HG03060 (cell line): Measurements from ENCODE around the gene TTC39C.
"Not testable (repeated sequence)": the region's sequence is repeated elsewhere in the genome, so short reads cannot be mapped to it uniquely, and the experiment has no call there.

ENCODE experiments used
- ATAC-seq: cut with Tn5 transposase; IDR thresholded peaks from one replicate; pipeline ENCODE4 v1.9.1; 2021; ENCODE audit warnings: low read depth, moderate number of reproducible peaks; ENCODE audit not compliant: unreplicated experiment

TTC39C gene

DNA sequence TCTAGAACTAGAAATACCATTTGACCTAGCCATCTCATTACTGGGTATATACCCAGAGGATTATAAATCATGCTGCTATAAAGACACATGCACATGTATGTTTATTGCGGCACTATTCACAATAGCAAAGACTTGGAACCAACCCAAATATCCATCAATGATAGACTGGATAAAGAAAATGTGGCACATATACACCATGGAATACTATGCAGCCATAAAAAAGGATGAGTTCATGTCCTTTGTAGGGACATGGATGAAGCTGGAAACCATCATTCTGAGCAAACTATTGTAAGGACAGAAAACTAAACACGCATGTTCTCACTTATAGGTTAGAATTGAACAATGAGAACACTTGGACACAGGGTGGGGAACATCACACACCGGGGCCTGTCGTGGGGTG lies 60.2 kb downstream of the TTC39C start:
- not testable (repeated sequence) for ATAC-seq

DNA sequence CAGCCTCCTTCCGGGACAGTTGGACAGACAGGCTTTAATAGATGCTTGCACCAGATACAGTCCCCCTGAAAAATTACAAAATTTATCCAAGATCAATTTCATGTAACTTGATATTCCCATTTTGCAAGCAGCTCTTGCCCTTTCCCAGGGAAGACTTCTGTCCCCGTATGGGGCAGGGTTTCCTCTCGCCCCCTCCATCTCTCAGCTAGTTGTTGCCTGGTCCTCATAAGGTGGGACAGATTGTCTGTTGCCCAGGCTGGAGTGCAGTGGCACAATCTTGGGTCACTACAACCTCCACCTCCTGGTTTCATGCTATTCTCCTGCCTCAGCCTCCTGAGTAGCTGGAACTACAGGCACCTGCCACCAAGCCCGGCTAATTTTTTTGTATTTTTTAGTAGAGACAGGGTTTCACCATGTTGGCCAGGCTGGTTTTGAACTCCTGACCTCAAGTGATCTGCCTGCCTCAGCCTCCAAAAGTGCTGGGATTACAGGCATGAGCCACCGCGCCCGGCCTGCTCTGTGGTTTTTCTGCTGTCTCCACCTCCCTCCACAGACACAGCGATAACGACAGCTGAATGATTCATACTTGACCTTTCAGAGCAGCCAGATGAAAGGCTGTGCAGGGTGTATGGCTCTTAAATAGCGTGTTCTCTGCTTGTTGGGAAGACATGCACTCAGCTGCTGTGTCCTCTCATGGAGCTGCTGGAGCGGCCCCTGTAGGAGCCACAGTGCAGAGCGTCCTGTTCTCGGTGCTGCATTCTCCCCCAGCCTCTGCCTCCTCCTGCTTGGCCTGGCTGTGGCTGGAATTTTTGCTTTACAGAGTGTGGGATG lies 61.4 kb downstream of the TTC39C start:
- no peak for ATAC-seq

DNA sequence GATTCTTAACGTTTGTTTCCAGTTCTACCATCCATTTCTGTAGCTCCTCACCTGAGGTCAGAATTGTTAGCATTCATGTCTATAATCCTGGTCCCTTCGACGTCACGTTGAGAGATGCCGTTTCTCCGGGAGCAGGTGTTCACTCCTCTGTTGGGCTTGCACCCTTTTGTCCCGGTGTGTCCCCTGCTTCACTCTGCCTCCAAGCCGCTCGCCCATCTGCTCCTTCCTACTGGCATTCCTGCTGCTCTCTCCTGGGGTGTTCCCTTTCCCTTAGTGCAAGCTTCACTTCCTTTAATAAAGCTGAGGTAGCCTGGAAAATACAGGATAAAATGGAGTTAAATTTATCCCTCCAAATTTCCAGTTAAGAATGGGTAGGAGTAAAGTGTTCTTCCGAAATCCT lies 62.4 kb downstream of the TTC39C start:
- no peak for ATAC-seq

DNA sequence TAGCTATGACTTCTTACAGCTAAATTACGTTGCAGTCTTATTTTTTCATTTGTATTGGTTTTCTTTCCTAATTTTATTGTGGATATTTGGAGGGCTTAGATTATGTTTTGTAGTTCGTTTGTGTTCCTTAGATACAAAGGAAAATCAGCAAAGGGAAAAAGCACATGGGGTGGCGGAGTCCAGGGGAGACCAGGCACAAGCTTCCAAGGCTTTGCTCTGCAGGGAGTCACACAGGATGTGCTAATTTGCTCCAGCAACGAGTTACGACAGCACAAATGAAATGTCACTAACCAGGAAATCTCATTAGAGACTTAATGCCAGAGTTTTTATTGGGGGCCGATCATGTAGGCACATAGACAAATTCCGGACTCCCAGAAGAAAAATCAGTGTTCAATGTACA lies 63.8 kb downstream of the TTC39C start:
- no peak for ATAC-seq

DNA sequence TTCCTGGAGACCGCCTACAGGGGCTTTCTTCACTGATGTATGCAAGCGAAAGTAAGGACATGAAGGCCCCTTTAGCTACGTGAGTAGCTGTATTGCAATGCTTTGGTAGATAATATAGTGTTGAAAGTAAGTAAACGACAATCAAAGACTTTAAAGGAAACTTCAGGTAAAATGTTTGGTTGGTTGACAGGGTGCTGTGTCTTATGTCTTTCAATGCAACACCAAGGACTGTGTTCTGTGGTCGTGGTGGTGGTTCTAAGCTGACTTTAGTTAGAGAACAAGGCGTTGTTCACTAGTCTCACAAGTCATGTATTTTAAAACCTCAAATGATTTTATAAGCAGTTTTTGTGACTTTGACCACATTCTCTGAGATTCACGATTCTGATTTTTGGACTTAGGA lies 66.3 kb downstream of the TTC39C start:
- no peak for ATAC-seq

DNA sequence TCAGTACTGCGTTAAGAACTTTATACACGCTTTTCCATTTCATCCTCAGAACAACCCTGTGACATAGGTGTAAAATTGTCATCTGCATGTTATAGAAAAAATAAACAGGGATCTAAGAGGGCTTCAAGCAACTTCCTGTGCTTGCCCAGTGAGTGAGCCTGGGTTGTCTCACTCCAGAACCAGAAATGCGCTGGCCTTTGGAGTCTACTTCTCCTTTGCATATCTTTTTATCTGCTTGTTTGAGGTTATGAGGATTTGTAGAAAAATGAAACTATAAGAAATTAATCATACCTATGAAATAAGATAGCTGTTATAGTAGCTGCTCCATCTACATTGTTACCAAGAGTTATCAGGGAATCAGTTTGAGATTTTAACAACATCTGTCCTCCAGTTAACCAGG lies 69.0 kb downstream of the TTC39C start:
- no peak for ATAC-seq

DNA sequence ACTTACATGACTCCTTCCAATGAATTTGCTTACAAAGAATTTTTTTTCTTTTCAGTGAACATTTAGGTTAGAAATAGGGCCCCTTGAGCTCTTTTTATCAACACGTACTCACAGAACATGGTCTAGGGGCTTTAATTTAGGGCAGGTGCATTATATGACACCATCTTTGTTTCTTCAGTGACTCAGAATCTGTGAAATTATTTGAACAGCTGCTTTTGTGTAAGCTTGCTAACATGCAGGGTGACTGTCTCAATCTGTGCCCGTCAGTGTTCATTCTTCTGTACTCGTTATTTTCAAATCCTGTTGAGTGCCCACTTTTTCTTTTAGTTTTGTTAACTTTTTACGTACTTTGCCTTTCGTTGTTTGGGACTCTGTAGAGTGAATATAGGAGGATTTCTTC lies 71.5 kb downstream of the TTC39C start:
- ATAC-seq: no peak

DNA sequence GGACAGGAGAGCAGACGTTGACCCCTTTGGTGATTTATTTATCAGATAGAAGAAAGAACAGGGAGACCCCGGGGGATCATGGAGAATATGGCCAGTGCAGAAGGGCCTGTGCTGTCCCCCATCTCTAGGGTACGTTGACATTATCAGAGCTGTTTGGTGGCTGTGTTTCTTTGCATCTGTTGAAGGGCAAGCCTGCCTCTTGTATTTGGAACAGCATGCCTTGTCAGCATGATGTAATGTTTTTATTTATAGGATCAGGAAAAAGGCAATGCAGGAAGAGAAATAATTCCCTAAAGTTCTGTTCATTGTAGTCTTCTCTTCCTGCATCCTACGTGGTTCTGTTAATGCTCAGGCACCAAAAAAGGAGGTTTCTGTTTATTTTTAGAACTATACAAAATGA lies 74.5 kb downstream of the TTC39C start:
- no peak for ATAC-seq

DNA sequence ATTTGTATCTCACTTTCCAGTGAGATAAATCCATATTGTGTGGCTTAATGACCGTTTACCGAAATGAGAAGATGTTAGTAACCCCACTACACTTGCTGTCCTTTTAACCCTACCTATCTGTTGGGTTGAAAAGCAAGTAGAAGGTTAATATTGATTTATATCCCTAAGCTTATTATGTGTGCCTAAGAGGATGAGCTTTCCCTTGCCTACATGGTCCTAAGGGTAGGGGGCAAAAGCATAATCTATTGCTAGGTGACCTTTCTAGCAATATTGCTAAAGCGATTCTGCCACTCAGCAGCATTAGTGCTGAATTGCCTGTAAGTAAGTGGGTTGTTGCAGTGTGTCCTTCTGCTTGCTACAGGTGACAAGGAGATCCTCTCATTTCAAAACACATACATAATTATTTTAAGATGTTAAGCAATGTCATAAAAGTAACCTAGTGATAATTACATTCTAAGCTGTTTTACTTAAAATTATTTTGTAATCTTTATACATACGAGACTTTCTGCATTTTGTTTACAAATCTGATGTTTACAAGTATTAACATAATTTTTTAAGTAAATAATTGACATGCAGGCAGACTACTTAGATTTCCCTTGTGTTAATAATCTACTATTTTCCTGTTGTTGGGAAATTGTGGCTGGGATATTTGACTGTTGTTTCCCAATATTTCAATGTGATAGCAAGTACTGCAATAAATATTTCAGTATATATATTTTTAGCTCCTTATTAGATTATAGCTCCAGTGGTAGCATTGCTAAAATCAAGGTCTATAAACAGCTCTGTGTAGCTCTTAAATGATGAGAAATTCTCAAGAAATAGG lies 75.2 kb downstream of the TTC39C start:
- ATAC-seq: no peak

DNA sequence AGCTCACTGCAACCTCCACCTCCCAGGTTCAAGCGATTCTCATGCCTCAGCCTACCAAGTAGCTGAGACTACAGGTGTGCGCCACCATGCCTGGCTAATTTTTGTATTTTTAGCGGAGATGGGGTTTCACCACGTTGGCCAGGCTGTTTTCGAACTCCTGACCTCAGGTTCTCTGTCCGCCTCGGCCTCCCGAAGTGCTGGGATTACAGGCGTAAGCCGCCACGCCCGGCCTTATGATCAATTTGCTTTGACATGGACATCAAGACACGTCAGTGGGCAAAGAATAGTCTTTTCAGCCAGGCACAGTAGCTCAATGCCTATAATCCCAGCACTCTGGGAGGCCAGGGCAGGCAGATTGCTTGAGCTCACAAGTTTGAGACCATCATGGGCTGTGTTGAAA lies 76.3 kb downstream of the TTC39C start:
- ATAC-seq: no peak

DNA sequence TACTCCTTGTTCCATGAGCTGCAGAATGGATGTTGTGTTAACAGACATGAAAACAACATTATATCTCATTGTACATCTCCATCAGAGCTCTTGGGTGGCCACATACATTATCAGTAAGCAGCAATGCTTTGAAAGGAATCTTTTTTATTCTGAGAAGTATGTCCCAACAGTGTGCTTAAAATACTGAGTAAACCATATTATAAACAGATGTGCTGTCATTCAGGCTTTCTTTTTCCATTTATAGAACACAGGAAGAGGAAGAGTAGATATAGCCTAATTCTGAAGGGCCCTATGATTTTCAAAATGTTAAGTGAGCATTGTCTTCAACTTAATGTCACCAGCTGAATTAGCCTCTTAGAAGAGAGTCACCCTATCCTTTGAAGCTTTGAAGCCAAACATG lies 80.0 kb downstream of the TTC39C start:
- no peak for ATAC-seq

DNA sequence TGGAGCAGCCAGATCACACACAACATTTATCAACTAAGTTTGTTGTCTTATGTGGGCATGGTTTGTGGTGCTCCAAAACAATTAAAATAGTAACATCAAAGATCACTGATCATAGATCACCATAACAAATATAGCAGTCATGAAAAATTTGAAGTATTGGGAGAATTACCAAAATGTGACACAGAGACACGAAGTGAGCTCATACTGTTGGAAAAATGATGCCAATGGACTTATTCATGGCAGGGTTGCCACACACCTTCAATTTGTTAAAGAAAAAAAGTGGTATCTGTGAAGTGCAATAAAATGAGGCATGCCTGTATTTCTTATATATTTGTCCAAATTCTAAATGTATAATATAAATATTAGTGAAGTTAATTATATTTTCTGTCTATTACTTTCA lies 81.4 kb downstream of the TTC39C start:
- ATAC-seq: no peak

DNA sequence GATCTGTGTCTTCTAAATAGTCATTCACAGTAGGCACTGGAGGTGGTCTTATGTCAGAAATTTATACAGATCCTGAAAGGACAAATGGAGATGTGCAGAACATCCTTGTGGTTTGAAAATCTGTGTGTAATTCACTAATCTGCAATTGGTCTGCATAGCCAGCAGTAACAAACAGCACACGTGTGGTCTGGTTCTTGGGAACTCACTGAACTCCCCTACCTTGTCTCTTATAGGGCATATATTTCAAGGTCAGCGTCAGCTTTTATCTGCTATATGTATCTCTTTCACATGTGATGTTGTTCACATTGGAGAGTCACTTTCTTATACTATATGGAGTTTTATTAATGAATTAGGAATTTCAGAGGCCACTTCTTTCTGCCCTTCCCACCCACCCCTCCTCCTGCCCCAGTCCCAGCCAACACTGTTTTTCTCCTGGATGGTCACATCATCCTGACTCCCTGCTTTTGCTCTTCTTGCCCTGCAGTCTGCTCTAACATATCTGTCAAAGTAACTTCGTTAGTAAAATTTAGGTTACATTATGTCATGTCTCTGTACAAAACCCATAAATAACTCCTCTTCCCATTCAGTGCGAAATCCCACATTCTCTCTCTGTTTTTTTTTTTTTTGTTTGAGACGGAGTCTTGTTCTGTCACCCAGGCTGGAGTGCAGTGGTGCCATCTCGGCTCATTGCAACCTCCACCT lies 88.9 kb downstream of the TTC39C start:
- no peak for ATAC-seq

DNA sequence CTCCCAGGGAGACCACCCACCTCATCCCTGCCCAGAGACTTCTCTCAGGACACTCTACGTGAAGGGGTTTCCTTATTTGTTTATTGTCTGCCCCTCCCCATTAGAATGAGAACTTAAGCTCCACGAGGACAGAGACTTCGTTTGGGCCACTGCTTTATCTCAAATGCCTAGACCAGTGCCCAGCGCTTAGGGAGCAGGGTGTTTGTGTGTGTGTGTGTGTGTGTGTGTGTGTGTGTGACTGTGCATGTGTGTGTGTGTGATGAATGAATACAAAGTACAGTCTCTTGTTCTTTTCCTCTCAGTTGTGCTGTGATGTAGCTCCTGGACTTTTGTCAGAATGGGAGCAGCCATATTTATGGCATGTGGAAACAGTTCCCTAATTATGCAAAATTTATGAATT lies 89.9 kb downstream of the TTC39C start:
- no peak for ATAC-seq

DNA sequence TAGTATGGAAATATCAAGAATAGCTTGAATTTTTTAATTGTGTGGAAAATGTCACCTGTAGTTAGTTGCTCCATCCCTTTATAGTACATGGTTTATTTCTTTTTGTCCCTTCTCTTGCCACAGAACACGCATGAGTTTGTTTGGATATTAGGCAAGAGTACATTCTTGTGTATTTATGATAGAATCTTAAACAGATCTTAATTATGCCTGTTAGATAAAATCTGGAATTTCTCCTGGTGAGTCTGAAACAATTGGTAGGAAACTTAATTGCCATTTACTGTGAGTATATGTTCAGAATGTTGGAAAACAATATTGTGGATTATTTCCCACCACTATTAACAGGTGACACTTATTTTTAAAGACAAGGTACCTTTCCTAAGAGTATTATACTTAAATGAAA lies 94.1 kb downstream of the TTC39C start:
- no peak for ATAC-seq

DNA sequence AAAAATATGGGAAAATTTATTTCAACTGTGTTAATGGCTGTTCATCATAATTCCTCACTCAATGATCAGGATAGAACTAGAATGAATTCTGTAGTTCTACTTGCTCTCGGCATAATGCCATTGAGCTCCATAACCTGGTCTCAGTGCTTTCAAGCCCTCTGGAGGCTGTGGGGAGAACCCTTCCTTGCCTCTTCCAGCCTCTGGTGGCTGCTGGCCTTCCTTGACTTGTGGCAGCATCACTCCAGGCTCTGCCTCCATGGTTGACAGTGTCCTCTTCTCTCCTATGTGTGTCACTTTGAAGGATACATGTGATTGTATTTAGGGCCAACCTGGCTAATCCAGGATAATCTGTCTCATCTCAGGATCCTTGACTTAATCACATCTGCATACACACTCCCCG lies 97.4 kb downstream of the TTC39C start:
- ATAC-seq: no peak

DNA sequence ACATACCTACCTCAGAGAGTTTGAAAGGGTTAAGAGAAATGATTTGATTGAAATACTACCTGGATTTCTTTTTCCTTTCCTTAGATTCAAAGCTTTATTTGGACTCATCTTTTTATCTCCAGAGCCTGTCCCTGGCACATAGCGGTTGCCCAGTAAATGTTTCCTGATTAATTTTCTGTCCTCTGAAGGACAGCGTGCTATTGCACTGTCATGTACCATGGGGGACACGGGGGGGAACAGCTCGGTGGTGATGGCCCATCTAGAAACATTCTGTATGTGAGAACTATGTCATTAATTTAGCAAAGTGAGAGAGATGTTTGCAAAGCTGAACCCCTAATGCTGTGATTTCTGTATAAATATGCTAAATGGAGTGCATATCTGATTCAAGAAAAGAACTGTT lies 97.9 kb downstream of the TTC39C start:
- no peak for ATAC-seq

DNA sequence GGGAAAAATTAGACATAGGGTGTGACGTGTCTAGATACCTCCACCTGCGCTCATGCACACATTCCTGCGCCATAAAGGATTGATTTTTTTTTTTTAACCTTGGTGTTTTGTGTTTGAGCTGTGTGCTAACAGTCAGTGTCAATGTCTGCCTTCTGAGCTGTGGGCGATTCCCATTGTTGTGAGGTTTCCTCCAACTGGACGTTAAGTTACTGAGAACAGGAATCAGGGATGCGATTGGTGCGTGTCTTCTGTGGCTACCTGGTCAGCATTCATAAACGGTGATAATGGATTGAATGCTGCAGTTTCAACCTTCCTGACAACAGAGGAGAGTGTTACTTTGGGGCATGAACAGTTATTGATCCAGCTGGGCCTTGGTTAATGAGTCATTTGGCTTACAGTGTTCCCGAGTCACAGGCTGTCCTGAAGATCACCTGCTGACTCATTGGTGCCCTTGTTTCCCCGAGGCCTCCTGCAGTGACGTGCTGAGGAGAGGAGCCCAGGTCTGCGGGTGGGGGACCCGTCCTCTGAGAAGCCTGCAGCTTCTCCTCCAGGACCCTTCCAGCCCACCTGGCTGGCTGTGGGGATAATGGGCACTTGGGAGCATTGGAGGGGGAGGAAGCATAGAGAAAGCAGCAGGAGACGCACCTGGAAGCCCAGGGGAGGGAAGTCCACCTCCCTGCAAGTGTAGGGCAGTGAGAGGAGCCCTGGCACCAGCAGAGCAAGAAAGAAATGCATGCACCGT lies 98.5 kb downstream of the TTC39C start:
- ATAC-seq: no peak

DNA sequence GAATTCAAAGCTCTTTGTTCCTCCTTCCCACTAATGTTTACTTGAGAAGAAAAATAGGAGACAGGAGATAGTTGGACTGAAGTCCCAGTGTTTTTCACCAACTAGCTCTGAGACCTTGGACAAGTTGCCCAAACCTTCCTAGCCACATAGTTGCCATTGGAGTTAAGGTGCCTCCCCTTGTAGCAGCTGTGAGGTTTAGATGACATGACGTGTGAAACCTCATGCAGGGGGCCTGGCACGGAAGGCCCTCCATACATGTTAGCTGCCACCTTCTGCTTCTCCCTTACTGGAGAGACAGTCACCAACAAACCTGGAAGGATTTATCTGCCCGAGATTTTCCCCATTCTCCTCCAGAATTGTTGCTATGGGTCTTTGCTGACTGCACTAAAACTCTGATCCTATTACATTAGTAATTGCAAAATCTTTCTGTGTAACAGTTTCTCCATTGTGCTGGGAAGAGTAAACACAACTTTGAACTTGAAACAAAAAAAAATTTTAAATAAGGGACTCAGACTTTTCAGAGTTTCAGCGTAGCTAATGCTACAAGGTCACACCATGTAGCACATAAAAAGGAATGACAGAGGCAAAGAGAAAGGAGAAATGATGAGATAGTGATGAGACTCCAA lies 100.5 kb downstream of the TTC39C start:
- ATAC-seq: no peak

DNA sequence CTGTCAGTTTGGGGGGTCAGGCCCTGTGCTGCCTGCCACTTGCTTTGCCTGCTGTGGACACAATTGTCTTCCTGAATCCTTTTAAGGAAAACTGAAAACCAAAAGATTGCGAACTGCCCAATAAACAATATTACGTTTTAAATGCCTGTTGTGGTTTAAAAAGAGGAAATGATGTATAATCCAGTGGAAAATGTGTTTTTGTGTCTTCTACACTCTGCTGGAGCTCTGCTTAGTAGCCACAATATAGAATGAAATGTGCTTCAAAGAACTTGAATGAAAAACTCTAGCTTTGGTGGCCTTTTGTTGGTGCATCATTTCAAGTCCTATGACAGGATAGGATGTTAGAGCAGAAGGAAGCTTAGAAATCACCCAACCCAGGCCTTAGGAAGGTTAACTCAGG lies 101.1 kb downstream of the TTC39C start:
- ATAC-seq: no peak
